HL-60 (cell line): Measurements from ENCODE around the gene PRSS48.

Experiments
- POLR2AphosphoS5 ChIP-seq: IDR thresholded peaks from 2 replicates; pipeline ENCODE4 v1.6.1; 2012; ENCODE audit warnings: low read depth
- REST ChIP-seq: IDR thresholded peaks from 2 replicates; pipeline ENCODE4 v1.6.1; 2012; ENCODE audit warnings: low read depth; ENCODE audit not compliant: insufficient replicate concordance
- SPI1 ChIP-seq: IDR thresholded peaks from 2 replicates; pipeline ENCODE4 v1.6.1; 2012; ENCODE audit warnings: low read depth, mild to moderate bottlenecking, borderline replicate concordance
- TF ChIP-seq, protein P1 (sequence below): IDR thresholded peaks from one replicate; pipeline ENCODE4 v1.5.1; 2011; ENCODE audit warnings: low read length, control low read depth, inconsistent platforms; ENCODE audit not compliant: insufficient read depth

DNA sequence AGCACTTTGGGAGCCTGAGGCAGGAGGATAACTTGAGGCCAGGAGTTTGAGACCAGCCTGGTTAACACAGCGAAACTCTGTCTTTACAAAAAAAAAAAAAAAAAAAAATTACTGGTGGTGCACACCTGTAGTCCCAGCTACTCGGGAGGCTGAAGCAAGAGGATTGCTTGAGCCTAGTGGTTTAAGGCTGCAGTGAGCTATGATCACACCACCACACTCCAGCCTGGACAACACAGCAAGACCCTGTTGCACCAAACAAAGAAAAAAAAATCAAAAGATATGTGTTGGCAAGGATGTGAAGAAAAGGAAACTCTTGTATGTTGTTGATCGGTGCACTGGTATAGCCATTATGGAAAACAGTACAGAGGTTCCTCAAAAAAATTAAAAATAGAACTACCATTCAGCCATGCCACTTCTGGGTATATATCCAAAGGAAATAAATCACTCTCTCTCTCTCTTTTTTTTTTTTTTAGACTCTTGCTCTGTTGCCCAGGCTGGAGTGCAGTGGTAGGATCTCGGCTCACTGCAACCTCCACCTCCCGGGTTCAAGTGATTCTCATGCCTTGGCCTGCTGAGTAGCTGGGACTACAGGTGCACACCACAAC is 33.3 kb downstream of the PRSS48 start:
- TF ChIP-seq, protein P1, sequence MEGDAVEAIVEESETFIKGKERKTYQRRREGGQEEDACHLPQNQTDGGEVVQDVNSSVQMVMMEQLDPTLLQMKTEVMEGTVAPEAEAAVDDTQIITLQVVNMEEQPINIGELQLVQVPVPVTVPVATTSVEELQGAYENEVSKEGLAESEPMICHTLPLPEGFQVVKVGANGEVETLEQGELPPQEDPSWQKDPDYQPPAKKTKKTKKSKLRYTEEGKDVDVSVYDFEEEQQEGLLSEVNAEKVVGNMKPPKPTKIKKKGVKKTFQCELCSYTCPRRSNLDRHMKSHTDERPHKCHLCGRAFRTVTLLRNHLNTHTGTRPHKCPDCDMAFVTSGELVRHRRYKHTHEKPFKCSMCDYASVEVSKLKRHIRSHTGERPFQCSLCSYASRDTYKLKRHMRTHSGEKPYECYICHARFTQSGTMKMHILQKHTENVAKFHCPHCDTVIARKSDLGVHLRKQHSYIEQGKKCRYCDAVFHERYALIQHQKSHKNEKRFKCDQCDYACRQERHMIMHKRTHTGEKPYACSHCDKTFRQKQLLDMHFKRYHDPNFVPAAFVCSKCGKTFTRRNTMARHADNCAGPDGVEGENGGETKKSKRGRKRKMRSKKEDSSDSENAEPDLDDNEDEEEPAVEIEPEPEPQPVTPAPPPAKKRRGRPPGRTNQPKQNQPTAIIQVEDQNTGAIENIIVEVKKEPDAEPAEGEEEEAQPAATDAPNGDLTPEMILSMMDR: no peak
- no peak for TF ChIP-seq SPI1
- TF ChIP-seq REST: no peak
- no peak for TF ChIP-seq POLR2AphosphoS5
